Activated CD4-positive, alpha-beta memory T cell treated with anti-CD3 and anti-CD28 coated beads for 36 hours (primary cell): ENCODE measurements around the gene VAV2. TPM values are rescaled to one million over a fixed set of nuclear protein-coding genes. Genes with fewer than 3 reads are reported as not detected.

ENCODE experiments used
- CTCF ChIA-PET: fragments of 350-600 bp; sonication (Branson Sonifier 250); formaldehyde crosslinking; loops from one replicate; lab custom pipeline; 2021; ENCODE audit warnings: antibody characterized with exemption, inconsistent platforms; lab: Charles Lee
- POLR2A ChIA-PET: fragments of 350-600 bp; sonication (Branson Sonifier 250); formaldehyde crosslinking; loops from one replicate; lab custom pipeline; 2021; ENCODE audit warnings: antibody characterized with exemption; lab: Charles Lee
- DNase-seq: peaks from one replicate; pipeline ENCODE4 v3.0.0-alpha.2; 2020
- H3K27ac Mint-ChIP-seq: one replicate; pipeline ENCODE4 v1.8.0; 2021; ENCODE audit warnings: mixed read lengths
- H3K27me3 Mint-ChIP-seq: one replicate; pipeline ENCODE4 v1.8.0; 2021; ENCODE audit warnings: mixed read lengths
- H3K36me3 Mint-ChIP-seq: one replicate; pipeline ENCODE4 v1.8.0; 2021; ENCODE audit warnings: mixed read lengths
- H3K4me1 Mint-ChIP-seq: one replicate; pipeline ENCODE4 v1.8.0; 2021; ENCODE audit warnings: low read depth, mixed read lengths
- H3K4me3 Mint-ChIP-seq: one replicate; pipeline ENCODE4 v1.8.0; 2021; ENCODE audit warnings: mild to moderate bottlenecking, mixed read lengths
- H3K9me3 Mint-ChIP-seq: one replicate; pipeline ENCODE4 v1.8.0; 2021; ENCODE audit warnings: mixed read lengths
- intact Hi-C: fragments of 100-400 bp; cut with micrococcal nuclease; formaldehyde crosslinking; loops from one replicate; pipeline ENCODE4 v1.15.1; 2023
- total RNA-seq, 2 experiments: library from RNA; stranded (reverse); gene quantifications; one replicate each; pipeline ENCODE4 v1.2.3, GENCODE V29; 2021

The VAV2 gene
- total RNA-seq, 2 experiments from 2014 or later, result 4.5 to 5.3 TPM

GRCh38 chr9:134033516-134034214 is 41.5 kb upstream of the VAV2 start:
- H3K36me3 Mint-ChIP-seq, result peaks cover 29% of the 10 kb centered on the region
- intact Hi-C loops, result no loop called here
- ChIA-PET CTCF (no interaction called here), POLR2A (no interaction called here)
- peaks cover 3% of the 10 kb centered on the region for H3K9me3 Mint-ChIP-seq
- H3K27ac Mint-ChIP-seq, result no peak overlapping the region
- no peaks in the 10 kb centered on the region for H3K4me1 Mint-ChIP-seq
- H3K27me3 Mint-ChIP-seq, result no peaks in the 10 kb centered on the region
- H3K4me3 Mint-ChIP-seq, result no peak overlapping the region
- no peak for DNase-seq

- Mint-ChIP-seq H3K27ac (no peak overlapping the region), H3K4me1 (no peaks in the 10 kb centered on the region), H3K9me3 (no peaks in the 10 kb centered on the region), H3K36me3 (peaks cover 20% of the 10 kb centered on the region), H3K4me3 (no peak overlapping the region), H3K27me3 (no peaks in the 10 kb centered on the region)
- POLR2A ChIA-PET, result no interaction called here
- no peak for DNase-seq
- CTCF ChIA-PET, result no interaction called here
- intact Hi-C loops, result no loop called here
Measured at GRCh38 chr9:134032456-134033222, 40.5 kb upstream of the VAV2 start.

GRCh38 chr9:134031783-134032182 is 39.7 kb upstream of the VAV2 start:
- no peaks in the 10 kb centered on the region for H3K9me3 Mint-ChIP-seq
- CTCF ChIA-PET, result no interaction called here
- no peak overlapping the region for H3K4me3 Mint-ChIP-seq

GRCh38 chr9:134030821-134031470 is 38.8 kb upstream of the VAV2 start:
- ChIA-PET POLR2A (no interaction called here), CTCF (interaction anchor here (1.3 kb wide), 1 partner anchor 35 kb away, joined by 3 read pairs; no protein-coding TSS in a partner anchor)
- no peaks in the 10 kb centered on the region for H3K27me3 Mint-ChIP-seq
- intact Hi-C loops, result no loop called here
- H3K9me3 Mint-ChIP-seq, result no peaks in the 10 kb centered on the region
- no peak overlapping the region for H3K27ac Mint-ChIP-seq
- peaks cover 8% of the 10 kb centered on the region for H3K4me1 Mint-ChIP-seq
- no peak for DNase-seq
- H3K4me3 Mint-ChIP-seq, result no peak overlapping the region
- peaks cover 21% of the 10 kb centered on the region for H3K36me3 Mint-ChIP-seq

More at GRCh38 chr9:134031783-134032182, 39.7 kb upstream of the VAV2 start:
- Mint-ChIP-seq H3K4me1 (peaks cover 3% of the 10 kb centered on the region), H3K36me3 (peaks cover 22% of the 10 kb centered on the region), H3K27me3 (no peaks in the 10 kb centered on the region), H3K27ac (no peak overlapping the region)
- DNase-seq, result no peak
- intact Hi-C loops, result no loop called here
- POLR2A ChIA-PET, result no interaction called here

GRCh38 chr9:134029248-134030226 is 37.4 kb upstream of the VAV2 start:
- POLR2A ChIA-PET, result no interaction called here
- DNase-seq, result no peak
- intact Hi-C loops, result no loop called here
- Mint-ChIP-seq H3K4me3 (no peak overlapping the region), H3K4me1 (peaks cover 9% of the 10 kb centered on the region), H3K36me3 (peaks cover 17% of the 10 kb centered on the region), H3K27me3 (no peaks in the 10 kb centered on the region), H3K9me3 (no peaks in the 10 kb centered on the region), H3K27ac (no peak overlapping the region)
- CTCF ChIA-PET, result interaction anchor here (1.3 kb wide), 1 partner anchor 36 kb away, joined by 3 read pairs; no protein-coding TSS in a partner anchor

GRCh38 chr9:134028575-134029247 is 36.6 kb upstream of the VAV2 start:
- CTCF ChIA-PET, result no interaction called here
- intact Hi-C loops, result no loop called here
- H3K36me3 Mint-ChIP-seq, result peaks cover 17% of the 10 kb centered on the region

GRCh38 chr9:134028076-134028475 is 36.0 kb upstream of the VAV2 start:
- POLR2A ChIA-PET, result interaction anchor here (0.9 kb wide), 1 partner anchor 33 kb away, joined by 3 read pairs; no protein-coding TSS in a partner anchor
- Mint-ChIP-seq H3K4me3 (no peak overlapping the region), H3K27me3 (no peaks in the 10 kb centered on the region), H3K9me3 (no peaks in the 10 kb centered on the region), H3K27ac (no peak overlapping the region), H3K4me1 (peaks cover 12% of the 10 kb centered on the region), H3K36me3 (peaks cover 14% of the 10 kb centered on the region)
- intact Hi-C loops, result no loop called here
- CTCF ChIA-PET, result no interaction called here
- DNase-seq, result no peak

More at GRCh38 chr9:134028575-134029247, 36.6 kb upstream of the VAV2 start:
- peaks cover 12% of the 10 kb centered on the region for H3K4me1 Mint-ChIP-seq
- H3K27me3 Mint-ChIP-seq, result no peaks in the 10 kb centered on the region
- no peak for DNase-seq
- H3K9me3 Mint-ChIP-seq, result no peaks in the 10 kb centered on the region
- no peak overlapping the region for H3K27ac Mint-ChIP-seq
- no peak overlapping the region for H3K4me3 Mint-ChIP-seq
- POLR2A ChIA-PET, result no interaction called here

GRCh38 chr9:134027561-134027960 is 35.4 kb upstream of the VAV2 start:
- DNase-seq, result no peak
- CTCF ChIA-PET, result no interaction called here
- Mint-ChIP-seq H3K4me3 (no peak overlapping the region), H3K9me3 (no peaks in the 10 kb centered on the region), H3K4me1 (peaks cover 12% of the 10 kb centered on the region), H3K27ac (no peak overlapping the region), H3K27me3 (no peaks in the 10 kb centered on the region), H3K36me3 (peaks cover 10% of the 10 kb centered on the region)
- intact Hi-C loops, result no loop called here
- POLR2A ChIA-PET, result interaction anchor here (0.9 kb wide), 1 partner anchor 34 kb away, joined by 3 read pairs; no protein-coding TSS in a partner anchor

GRCh38 chr9:134026981-134027380 is 34.9 kb upstream of the VAV2 start:
- Mint-ChIP-seq H3K27ac (no peak overlapping the region), H3K4me1 (peaks cover 12% of the 10 kb centered on the region), H3K27me3 (no peaks in the 10 kb centered on the region), H3K36me3 (peaks cover 10% of the 10 kb centered on the region), H3K4me3 (peak overlapping the region; percentile 53), H3K9me3 (no peaks in the 10 kb centered on the region)
- intact Hi-C loops, result no loop called here
- CTCF ChIA-PET, result interaction anchor here (1.7 kb wide), 1 partner anchor 39 kb away, joined by 6 read pairs; no protein-coding TSS in a partner anchor
- DNase-seq, result no peak
- POLR2A ChIA-PET, result interaction anchor here (2.9 kb wide), 1 partner anchor 39 kb away, joined by 13 read pairs; no protein-coding TSS in a partner anchor

- Mint-ChIP-seq H3K9me3 (no peaks in the 10 kb centered on the region), H3K27ac (no peak overlapping the region), H3K4me3 (peak overlapping the region; percentile 76), H3K36me3 (peaks cover 10% of the 10 kb centered on the region), H3K4me1 (peaks cover 12% of the 10 kb centered on the region), H3K27me3 (no peaks in the 10 kb centered on the region)
- CTCF ChIA-PET, result interaction anchor here (1.4 to 2.3 kb wide), 3 partner anchors 32 to 244 kb away, joined by 6 to 20 read pairs (median 7); no protein-coding TSS in a partner anchor
- POLR2A ChIA-PET, result interaction anchor here (1.6 to 2.9 kb wide), 2 partner anchors 40 to 138 kb away, joined by 3 to 13 read pairs; no protein-coding TSS in a partner anchor
- intact Hi-C loops, result no loop called here
- DNase-seq, result no peak
Measured at GRCh38 chr9:134026581-134026980, 34.5 kb upstream of the VAV2 start.
